ENCODE results near the gene PKP1. TPM values are rescaled to one million over a fixed set of nuclear protein-coding genes. Genes with fewer than 3 reads are reported as not detected.

The PKP1 gene, protein sequence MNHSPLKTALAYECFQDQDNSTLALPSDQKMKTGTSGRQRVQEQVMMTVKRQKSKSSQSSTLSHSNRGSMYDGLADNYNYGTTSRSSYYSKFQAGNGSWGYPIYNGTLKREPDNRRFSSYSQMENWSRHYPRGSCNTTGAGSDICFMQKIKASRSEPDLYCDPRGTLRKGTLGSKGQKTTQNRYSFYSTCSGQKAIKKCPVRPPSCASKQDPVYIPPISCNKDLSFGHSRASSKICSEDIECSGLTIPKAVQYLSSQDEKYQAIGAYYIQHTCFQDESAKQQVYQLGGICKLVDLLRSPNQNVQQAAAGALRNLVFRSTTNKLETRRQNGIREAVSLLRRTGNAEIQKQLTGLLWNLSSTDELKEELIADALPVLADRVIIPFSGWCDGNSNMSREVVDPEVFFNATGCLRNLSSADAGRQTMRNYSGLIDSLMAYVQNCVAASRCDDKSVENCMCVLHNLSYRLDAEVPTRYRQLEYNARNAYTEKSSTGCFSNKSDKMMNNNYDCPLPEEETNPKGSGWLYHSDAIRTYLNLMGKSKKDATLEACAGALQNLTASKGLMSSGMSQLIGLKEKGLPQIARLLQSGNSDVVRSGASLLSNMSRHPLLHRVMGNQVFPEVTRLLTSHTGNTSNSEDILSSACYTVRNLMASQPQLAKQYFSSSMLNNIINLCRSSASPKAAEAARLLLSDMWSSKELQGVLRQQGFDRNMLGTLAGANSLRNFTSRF
- under 0.01 and 0.19 TPM in 2 replicates for total RNA-seq

DNA sequence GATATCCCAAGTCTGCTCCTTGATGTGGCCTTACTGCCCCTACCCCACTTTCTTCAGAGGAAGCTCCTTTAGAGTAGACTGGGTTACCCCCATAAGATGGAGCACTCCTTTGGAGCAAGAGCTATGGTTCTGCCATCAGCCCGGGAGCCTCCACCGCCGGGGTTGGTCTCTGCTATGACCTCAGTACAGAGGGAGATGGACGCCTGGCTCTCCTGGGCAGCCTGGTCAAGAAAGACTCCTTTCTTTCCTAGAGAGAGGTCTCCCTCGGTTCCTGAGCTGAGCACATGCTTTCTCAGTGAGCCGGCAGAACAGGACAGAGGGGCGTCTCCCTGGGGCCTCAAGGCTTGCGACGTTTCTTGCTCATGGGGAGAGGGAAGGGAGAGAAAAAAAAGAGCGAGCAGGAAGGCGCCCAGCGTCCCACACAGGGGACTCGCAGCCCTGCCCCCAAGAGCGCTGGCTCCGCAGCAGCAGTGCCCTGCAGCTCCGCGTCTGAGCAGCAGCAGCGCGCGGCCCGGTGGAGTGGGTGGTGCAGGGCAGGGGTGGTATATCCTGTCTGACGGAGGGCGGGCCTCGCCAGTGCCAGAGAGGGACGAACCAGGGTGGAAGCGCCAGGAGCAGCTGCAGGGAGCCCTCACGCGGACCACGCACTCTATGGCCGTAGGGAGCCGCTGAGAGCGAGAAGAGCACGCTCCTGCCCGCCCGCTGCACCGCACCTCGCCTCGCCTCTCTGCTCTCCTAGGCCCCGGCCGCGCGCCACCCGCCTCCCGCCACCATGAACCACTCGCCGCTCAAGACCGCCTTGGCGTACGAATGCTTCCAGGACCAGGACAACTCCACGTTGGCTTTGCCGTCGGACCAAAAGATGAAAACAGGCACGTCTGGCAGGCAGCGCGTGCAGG lies at the start of gene PKP1:
TSS of gene PKP1 (plus strand) at position 576 of the 899 bp plus-strand sequence. CDS start at position 773, 197 bp downstream.

DNA sequence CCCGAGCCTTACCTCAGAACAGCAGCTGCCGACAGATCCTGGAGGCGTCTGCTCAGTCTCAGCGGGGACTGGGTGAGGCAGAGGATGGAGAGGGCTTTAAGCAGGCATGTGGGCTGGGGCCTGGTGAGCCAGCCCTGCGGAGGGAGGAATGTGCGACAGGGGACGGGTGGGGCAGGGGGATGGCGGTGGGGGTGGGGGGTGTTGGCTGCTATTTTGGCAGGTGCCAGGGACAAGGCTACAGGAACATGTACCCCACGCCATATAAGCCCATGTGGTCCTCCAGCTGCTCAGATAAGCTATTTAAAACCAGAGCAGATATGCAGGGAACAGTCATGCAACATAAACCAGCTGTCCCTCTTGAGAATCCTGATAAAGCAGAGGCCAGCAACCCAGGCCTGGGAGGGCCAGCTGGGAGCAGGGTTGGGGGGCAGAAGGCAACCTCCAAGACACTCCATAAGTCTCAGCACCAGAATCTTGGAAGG lies 94.3 kb downstream of the PKP1 start, which contains the start of gene TNNT2:
TSS of gene TNNT2 (minus strand) at position 70 of the 482 bp plus-strand sequence. CDS start 4,426 bp downstream, outside the sequence.

Other genes starting within 250 kb of the PKP1 start
- not detected in 2 replicates for gene CACNA1S, start 171.1 kb upstream of the PKP1 start, total RNA-seq
- under 0.01 TPM in 1 of 2 replicates, not detected in the other for gene ASCL5, start 156.3 kb upstream of the PKP1 start, total RNA-seq
- 65.9 and 86.5 TPM in 2 replicates for gene TMEM9, start 129.0 kb upstream of the PKP1 start, total RNA-seq
- 0.28 TPM in 1 of 2 replicates, not detected in the other for gene IGFN1, start 92.7 kb upstream of the PKP1 start, total RNA-seq
- not detected in 2 replicates for gene TNNT2, start 94.2 kb downstream of the PKP1 start, total RNA-seq
- under 0.01 and 0.19 TPM in 2 replicates for gene LAD1, start 115.8 kb downstream of the PKP1 start, total RNA-seq
- not detected in 2 replicates for gene TNNI1, start 138.2 kb downstream of the PKP1 start, total RNA-seq
- gene PHLDA3, start 185.7 kb downstream of the PKP1 start, total RNA-seq, result 69.0 and 104 TPM in 2 replicates
- 317 and 374 TPM in 2 replicates for gene CSRP1, start 223.6 kb downstream of the PKP1 start, total RNA-seq